GM21515 (cell line): Measurements from ENCODE around the gene RBM26.
"Not testable (repeated sequence)": the region's sequence is repeated elsewhere in the genome, so short reads cannot be mapped to it uniquely, and the experiment has no call there.

Experiments used
- ATAC-seq: cut with Tn5 transposase; IDR thresholded peaks from one replicate; pipeline ENCODE4 v1.9.1; 2021; ENCODE audit not compliant: unreplicated experiment

Gene RBM26

GRCh38 chr13:79386125-79386826 is 19.8 kb downstream of the RBM26 start:
- ATAC-seq: peak; percentile 2

GRCh38 chr13:79385694-79386093 is 20.4 kb downstream of the RBM26 start:
- ATAC-seq: peak; percentile 91

GRCh38 chr13:79384022-79384610 is 21.9 kb downstream of the RBM26 start:
- ATAC-seq: no peak

DNA sequence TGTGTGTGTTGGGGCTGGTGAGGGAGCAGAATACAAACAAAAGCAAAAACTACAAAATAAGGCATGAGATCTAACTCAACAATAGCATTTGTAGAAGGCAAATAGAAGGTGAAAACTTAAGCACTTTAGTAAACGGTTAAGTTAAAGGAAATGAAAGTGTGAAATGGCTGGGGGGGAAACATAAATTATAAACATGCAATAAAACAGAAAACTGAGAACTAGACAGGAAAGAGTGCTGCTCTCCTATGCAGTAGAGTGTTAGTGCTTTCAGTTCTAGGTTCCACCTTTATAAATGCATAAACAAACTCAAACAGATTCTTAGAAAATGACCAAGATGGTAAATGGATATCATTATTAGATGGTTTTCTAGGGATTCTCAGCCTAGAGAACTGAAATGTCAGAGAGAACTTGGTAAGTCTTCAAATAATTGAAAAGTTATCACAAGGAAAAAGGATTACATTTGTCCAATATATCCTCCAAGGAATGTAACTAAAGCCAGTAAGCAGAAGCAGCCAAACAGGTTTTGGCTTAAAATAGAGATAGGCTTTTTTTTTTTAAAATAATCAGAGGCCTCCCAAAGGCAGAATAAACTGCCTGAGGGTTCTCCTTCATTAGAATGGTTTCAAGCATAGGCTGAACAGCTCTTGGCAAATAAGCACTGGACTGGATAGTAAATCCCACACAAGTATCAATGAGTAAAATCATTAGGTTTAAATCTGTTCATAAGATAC is 23.3 kb downstream of the RBM26 start:
- ATAC-seq: peak; percentile 50

DNA sequence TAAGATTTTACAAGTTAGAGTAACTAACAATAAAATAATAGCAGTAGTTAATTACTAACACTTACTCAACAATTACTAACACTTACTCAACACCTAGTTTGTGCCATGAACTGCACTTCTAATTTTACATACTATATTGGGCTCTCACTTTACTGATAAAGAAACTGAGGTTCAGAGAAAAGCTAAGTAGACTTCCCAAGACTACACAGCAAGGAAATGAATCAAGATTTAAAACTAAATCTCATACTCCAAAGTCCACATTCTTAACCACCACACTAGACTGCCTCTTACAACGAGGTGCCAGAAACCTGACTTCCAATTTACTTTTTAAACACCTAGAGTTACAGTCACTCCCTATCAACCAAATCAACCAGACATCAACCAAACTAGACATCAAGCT is 25.1 kb downstream of the RBM26 start:
- no peak for ATAC-seq

GRCh38 chr13:79379274-79379673 is 26.8 kb downstream of the RBM26 start:
- no peak for ATAC-seq

DNA sequence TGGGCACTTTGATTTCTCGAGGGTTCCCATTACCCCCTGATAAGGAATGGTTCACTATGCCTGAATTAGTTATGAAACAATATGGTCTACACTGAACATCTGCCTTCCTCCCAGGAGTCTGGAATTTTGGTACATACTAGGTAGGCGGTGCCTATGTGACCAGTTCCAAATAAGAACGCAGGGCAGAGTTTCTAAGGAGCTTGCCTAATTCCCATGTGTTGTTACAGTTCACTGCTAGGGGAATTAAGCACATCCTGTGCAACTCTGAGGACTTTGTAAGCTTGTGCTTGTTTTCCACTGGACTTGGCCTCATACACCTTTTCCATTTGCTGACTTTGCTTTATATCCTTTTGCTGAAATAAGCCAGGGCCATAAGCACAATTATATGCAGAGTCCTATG is 29.2 kb downstream of the RBM26 start:
- ATAC-seq: no peak

DNA sequence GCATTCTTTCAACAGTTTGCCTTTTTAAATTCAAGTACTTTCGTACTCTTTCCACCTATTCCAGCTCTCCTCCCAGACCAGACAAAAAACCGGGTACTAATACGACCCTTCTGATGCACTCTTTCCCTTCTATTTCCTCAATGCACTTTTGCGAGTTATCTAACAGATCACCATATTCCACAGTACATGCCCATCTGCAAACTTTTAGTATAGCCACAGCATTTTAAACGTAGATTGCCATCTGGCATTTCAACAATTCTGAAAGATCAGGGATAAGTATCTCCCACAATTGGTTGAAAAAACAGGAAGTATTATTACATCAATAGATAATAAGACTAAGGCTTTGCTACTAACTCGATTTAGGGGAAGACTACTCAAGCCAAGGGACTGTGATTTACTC is 31.5 kb downstream of the RBM26 start:
- ATAC-seq: no peak

DNA sequence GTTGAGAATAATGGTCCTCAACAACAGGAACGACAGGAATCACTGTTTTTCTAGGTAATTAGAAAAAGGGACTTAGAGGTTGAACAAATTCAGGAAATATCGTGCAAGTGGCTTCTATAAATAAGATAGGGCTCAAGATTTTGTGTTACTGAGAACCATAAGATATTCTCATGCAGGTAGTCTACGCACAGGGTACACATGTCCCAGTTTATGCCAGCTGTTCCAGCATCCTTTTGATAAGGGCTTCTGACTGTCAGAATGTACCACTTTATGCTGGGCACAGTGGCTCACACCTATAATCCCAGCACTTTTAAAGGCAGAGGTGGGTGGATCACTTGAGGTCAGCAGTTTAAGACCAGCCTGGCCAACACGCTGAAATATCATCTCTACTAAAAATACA is 32.1 kb downstream of the RBM26 start:
- no peak for ATAC-seq

GRCh38 chr13:79369226-79369625 is 36.8 kb downstream of the RBM26 start:
- no peak for ATAC-seq

DNA sequence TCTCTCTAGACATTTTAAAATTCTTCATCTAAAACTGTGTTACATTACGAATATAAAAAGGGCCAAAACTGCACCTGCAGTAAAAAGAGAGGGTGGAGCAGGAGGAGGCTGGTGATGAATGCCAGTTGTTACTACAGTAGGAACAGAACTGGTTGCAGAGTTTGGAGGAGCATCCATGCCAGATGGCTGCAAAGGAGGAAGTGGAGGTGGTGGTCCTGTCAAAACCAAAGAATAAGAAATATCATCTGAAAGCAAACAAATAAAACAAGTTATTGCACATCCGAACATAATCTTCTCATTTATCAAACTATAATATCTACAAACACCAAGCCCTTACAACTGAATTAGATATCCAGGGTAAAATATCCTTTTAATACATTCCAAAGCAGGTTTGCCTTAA is 40.1 kb downstream of the RBM26 start:
- ATAC-seq: no peak

DNA sequence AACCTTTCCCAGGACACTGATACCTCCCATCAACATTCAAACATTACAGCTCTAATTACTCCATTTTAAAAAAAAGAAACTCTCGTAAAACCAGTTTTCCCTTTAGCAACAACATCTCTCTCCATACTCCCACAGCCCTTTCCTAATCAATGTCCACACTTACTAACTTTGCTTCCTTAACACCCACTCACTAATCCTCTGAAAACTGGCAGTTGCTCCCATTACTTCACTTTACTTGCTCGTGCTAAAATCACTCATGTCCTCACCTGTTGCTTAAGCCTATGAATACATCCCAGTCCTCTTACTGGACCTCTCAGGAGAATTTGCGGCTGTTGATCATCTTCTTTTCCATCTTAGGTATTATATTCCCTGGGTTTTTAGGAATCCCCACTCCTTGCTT is 44.8 kb downstream of the RBM26 start:
- ATAC-seq: no peak

- ATAC-seq: no peak
These were observed 46.0 kb downstream of the RBM26 start for GRCh38 chr13:79360095-79360494.

DNA sequence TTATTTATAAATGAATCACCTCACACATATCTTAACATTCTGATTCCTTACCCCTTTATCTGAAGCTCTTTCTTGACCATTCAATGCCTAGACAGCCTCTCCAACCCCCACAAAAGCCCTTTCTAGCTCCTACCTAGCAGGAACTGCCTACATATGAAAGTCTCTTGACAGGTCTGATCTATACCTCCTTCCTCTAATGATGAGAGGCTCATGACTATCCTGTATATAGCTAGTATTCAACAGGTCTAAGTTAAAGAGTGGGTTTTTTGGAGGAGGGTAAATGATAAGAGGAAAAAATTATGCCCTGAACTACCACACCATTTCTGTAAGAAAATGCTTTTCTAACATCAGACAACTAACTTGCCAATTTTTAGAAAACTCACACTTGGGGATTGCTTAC is 47.0 kb downstream of the RBM26 start:
- ATAC-seq: no peak

GRCh38 chr13:79354285-79354684 is 51.8 kb downstream of the RBM26 start:
- ATAC-seq: no peak

GRCh38 chr13:79353693-79354092 is 52.4 kb downstream of the RBM26 start:
- ATAC-seq: no peak

- no peak for ATAC-seq
These were observed 53.9 kb downstream of the RBM26 start for GRCh38 chr13:79352107-79352506.

GRCh38 chr13:79349608-79350007 is 56.4 kb downstream of the RBM26 start:
- not testable (repeated sequence) for ATAC-seq

GRCh38 chr13:79349011-79349410 is 57.0 kb downstream of the RBM26 start:
- ATAC-seq: no peak

- ATAC-seq: no peak
These were observed 59.6 kb downstream of the RBM26 start for GRCh38 chr13:79346300-79346914.

DNA sequence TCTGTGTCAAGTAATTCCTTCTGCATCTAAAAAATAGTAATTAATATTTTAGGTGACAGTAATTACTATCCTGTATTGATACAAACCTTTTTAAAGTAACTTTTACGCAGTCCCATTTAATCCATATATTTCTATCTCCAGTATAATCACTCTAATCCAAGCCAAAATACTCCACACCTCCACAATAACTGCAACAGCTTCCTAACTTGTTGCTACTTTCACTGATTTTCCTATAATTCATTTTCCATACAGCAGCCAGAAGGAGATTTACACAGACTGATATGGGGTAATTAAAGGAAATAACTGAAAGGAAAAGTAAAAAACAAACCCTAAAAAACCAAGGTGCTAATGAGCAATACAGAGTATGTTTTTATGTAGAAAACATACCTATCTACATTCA is 64.9 kb downstream of the RBM26 start:
- ATAC-seq: no peak

- ATAC-seq: no peak
These were observed 65.6 kb downstream of the RBM26 start for GRCh38 chr13:79340490-79340889.
